Mucosa of descending colon (tissue), 3 donors: ENCODE results near the gene NUP88. TPM values are rescaled to one million over a fixed set of nuclear protein-coding genes. Genes with fewer than 3 reads are reported as not detected.

Experiments
- ATAC-seq: fragments of 200-7000 bp; cut with Tn5 transposase; one replicate; pipeline ENCODE4 v1.9.1; 2020; ENCODE audit warnings: mild to moderate bottlenecking, moderate library complexity
- DNase-seq, 3 donors: peaks; one replicate each; pipeline ENCODE4 v3.0.0-alpha.2; 2020
- H3K36me3 ChIP-seq: fragments of 200-600 bp; one replicate; pipeline ENCODE4 v1.8.0; 2021; ENCODE audit warnings: low read depth, mild to moderate bottlenecking
- H3K4me1 ChIP-seq: fragments of 200-600 bp; one replicate; pipeline ENCODE4 v1.8.0; 2021; ENCODE audit warnings: low read depth, mild to moderate bottlenecking
- H3K4me3 ChIP-seq: fragments of 200-600 bp; one replicate; pipeline ENCODE4 v1.8.0; 2021; ENCODE audit warnings: mild to moderate bottlenecking
- H3K9me3 ChIP-seq: fragments of 200-600 bp; one replicate; pipeline ENCODE4 v1.8.0; 2021; ENCODE audit warnings: mild to moderate bottlenecking
- CTCF ChIP-seq: fragments of 200-600 bp; IDR thresholded peaks from one replicate; pipeline ENCODE4 v1.8.0; 2022; ENCODE audit warnings: antibody characterized with exemption, mild to moderate bottlenecking
- intact Hi-C, 2 donors: fragments of 100-400 bp; cut with DNase I in 1 of 2; cut with micrococcal nuclease in 1 of 2; formaldehyde crosslinking; loops; one replicate each; pipeline versions ENCODE4 v1.11.0 to v1.11.1; 2022; cut with DNase I, micrococcal nuclease
- total RNA-seq, 3 donors: library from RNA; stranded (reverse); fragmentation: NEBNext Ultra II Directional in 2 of 3; extraction: Animal tissue kit (Norgen Biotek cat#: 25700) in 2 of 3; gene quantifications; one replicate each; pipeline versions ENCODE4 v1.2.1 to v1.2.4, GENCODE V29; 2021 to 2023
- donor health status: DM: no; HTN: no; CAD: no; lungs with moderate emphysema.
- donor health status: DM: no; HTN: no; CAD: no.
- donor health status: DM: no; HTN: yes; CAD: no.

The NUP88 gene
- total RNA-seq, 3 donors from 2014 or later = 46.1 to 72.3 (median 50.8) TPM

GRCh38 chr17:5429191-5429887, 9.9 kb upstream of the NUP88 start:
- Histone ChIP-seq H3K4me1 (no peaks in the 10 kb centered on the region), H3K4me3 (no peak overlapping the region), H3K36me3 (peaks cover 4% of the 10 kb centered on the region), H3K9me3 (no peaks in the 10 kb centered on the region)
- ATAC-seq (peak; percentile 31), DNase-seq (no peak)
- intact Hi-C loops = no loop called here
- no peak for TF ChIP-seq CTCF

GRCh38 chr17:5425826-5426225, 6.4 kb upstream of the NUP88 start:
- Histone ChIP-seq H3K9me3 (no peaks in the 10 kb centered on the region), H3K36me3 (peaks cover 4% of the 10 kb centered on the region), H3K4me3 (no peak overlapping the region), H3K4me1 (peaks cover 6% of the 10 kb centered on the region)
- TF ChIP-seq CTCF = no peak
- ATAC-seq = no peak
- intact Hi-C loops = no loop called here
- DNase-seq = no peak

GRCh38 chr17:5424909-5425308, 5.4 kb upstream of the NUP88 start:
- DNase-seq (no peak), ATAC-seq (no peak)
- Histone ChIP-seq H3K9me3 (no peaks in the 10 kb centered on the region), H3K36me3 (peaks cover 4% of the 10 kb centered on the region), H3K4me1 (peaks cover 10% of the 10 kb centered on the region), H3K4me3 (no peak overlapping the region)
- intact Hi-C loops = no loop called here
- TF ChIP-seq CTCF = no peak

GRCh38 chr17:5422505-5422904, 3.0 kb upstream of the NUP88 start:
- Histone ChIP-seq H3K4me3 (no peak overlapping the region), H3K36me3 (peaks cover 4% of the 10 kb centered on the region), H3K4me1 (peaks cover 18% of the 10 kb centered on the region), H3K9me3 (no peaks in the 10 kb centered on the region)
- intact Hi-C loops = no loop called here
- DNase-seq (no peak), ATAC-seq (no peak)
- no peak for TF ChIP-seq CTCF

- ATAC-seq (peak; percentile 81), DNase-seq (peak; percentile 89 to 93 (median 93))
- H3K4me1 ChIP-seq = peaks cover 30% of the 10 kb centered on the region
- H3K4me3 ChIP-seq = peak within 1 kb of the TSS; percentile 45
- TF ChIP-seq CTCF = no peak
- no peaks in the 10 kb centered on the region for H3K9me3 ChIP-seq
- no peaks in the 10 kb centered on the region for H3K36me3 ChIP-seq
- intact Hi-C loops = no loop called here
Measured at GRCh38 chr17:5419959-5420653, 644 bp upstream of the NUP88 start, which contains the start of gene RPAIN. TSS of gene RPAIN (plus strand) at chr17:5420182. CDS start at chr17:5420211, 29 bp downstream.
